GM18868 (cell line): ENCODE data around the gene SERPINE2.

Source experiments
- ATAC-seq: cut with Tn5 transposase; IDR thresholded peaks from one replicate; pipeline ENCODE4 v1.9.1; 2021; ENCODE audit warnings: mild to moderate bottlenecking, moderate library complexity; ENCODE audit not compliant: unreplicated experiment

SERPINE2 gene

DNA sequence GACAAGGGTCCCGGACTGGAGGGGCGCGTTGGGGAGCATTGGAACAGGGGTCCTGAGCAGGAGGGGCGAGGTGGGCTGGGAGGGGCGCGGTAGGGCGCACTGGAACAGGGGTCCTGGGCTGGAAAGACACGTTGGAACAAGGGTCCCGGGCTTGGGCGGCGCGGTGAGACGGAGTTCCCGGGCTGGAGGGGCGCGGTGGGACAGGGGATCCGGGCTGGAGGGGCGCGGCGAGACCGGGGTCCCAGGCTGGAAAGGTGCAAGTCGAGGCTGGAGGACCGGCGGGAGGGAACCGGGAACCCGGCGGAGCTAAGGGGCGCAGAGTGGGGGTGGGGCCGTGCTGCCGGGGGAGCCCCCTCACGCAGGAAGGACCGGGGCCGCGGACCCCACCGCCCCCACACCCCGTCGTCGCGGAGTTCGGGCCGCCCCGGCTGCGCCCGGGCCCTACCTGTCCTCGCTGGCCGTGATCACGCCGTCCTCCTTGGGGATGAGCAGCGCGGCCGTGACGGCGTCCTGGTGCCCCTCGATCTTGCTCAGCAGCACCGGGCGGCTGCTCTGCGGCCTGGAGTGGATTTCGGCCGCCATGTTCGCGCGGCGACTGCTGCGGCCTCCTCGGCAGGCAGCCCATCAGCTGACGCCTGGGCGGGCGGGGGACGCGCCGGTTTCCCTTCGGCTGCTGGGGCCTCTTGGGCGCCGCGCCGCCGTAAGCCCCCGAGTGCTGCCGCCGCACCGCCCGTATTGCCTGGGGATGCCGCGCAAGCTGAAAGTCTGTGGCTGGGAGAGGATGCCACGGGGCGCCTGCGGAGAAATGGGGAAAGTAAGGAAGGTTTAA is 94.2 kb downstream of the SERPINE2 start, which contains the start of gene WDFY1:
TSS of gene WDFY1 (minus strand) at position 633 of the 829 bp plus-strand sequence. CDS start at position 582, 51 bp downstream.
- ATAC-seq, result peak; percentile 90

DNA sequence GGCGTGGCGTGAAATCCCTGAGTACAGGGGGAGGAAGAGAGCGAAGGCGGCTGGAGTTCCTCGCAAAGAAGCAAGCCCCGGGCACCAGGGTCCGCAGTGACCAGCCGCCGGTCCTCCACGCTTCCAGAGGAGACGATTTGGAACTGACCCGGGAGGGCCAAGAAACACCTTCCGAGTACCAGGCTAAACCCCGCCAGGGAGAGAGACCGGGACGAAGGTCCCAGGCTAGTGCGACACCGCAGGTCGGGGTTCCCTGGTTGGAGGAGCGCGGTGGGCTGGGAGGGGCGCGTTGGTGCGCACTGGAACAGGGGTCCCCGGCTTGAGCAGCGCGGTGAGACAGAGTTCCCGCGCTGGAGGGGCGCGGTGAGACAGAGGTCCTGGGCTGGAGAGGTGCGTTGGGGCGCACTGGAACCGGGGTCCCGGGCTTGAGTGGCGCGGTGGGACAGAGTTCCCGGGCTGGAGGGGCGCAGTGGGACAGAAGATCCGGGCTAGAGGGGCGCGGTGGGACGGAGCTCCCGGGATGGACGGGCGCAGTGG is 94.9 kb downstream of the SERPINE2 start:
- ATAC-seq, result no peak

DNA sequence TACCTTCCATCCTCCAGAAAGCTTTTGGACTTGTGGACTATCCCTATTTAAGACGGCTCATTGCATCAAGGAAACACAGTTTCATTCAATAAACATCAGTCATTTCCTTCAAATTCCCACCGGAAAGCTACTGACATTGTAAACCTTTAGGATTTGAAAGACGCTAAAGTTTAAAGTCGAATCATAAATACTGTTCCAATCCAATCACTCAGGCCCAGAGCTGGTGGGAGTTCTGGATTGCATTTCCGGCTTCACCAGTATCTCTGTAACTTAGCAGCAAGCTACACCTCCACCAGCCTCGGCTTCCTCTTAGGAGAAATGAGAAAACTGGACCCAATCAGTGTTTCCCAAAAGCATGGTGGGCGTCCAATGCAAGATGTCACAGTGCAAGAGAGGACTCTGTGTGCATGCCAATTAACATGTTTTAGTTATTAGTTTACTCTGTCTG is 95.5 kb downstream of the SERPINE2 start:
- no peak for ATAC-seq

DNA sequence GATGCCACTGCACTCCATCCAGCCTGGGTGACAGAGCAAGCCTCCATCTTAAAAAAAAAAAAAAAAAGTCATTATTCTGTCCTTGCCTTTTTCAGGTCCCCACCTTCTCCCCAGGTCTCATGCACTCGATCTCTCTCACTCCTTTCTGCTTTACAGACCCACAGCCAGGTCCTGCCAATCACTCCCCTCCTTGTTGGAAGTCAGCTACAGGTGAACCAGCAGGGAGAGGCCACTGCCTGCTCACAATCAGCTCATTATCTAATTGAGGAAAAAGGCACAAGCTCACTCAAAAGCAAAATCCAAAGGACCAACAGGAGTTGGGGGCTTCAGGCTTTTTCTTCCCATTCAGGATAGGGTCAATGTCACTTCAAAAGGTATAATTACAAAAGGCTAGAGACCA is 96.0 kb downstream of the SERPINE2 start:
- ATAC-seq, result no peak

DNA sequence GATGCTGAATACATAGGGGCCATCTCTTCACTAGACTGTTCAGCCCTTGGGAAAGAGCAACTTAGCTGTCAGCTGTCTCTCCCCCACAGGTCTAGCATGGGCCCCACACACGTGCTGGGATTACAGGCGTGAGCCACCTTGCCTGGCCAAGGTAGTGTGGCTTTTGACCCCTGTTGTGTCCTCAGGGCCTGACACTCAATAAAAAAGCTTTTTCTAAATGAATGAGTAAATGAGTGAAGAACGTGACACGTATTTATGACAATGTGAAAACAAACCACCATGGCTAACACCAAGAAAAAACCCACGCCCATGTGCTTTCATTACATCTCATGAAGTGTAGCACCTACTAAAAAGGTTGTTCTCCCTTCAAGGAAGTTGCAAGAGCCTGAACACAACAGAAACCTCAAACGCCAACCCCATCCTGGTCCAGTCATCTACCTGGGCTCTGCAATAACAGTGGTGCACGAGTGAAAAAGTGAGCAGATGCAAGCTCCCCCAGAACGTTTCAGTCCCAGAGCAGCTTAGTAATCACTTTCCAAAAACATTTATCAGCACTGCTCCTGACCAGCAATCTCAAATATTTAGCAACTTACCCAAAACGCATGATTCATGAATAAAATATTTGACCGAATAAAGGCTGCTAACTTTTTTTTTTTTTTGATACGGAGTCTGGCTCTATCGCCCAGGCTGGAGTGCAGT is 97.4 kb downstream of the SERPINE2 start:
- peak; percentile 44 for ATAC-seq

DNA sequence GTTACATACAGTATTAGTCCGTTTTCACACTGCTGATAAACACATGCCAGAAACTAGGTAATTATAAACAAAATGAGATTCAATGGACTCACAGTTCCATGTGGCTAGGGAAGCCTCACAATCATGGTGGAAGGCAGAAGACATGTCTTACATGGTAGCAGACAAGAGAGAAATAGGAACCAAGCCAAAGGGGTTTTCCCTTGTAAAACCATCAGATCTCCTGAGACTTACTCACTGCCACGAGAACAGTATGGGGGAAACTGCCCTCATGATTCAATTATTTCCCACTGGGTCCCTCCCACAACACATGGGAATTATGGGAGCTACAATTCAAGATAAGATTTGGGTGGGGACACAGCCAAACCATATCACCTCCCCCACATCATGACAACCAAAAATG is 99.6 kb downstream of the SERPINE2 start:
- peak; percentile 52 for ATAC-seq

DNA sequence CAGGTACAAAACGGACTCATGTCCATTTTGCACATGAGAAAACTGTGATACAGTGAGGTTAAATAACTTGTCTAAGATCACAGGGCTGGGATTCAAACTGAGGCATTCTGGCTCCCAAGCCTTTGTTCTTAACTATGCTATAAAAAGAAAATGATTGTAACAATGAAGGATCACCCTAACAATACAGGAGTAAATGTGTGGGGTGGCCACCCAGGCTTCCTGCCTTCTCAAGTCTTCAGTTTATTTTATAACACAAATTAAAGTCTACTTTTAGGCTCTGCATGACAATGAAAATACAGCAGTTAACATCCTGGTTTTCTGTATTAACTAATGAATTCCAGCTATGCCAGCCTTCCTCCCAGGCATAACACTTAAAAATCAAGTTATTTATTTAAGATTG is 101.6 kb downstream of the SERPINE2 start:
- no peak for ATAC-seq

DNA sequence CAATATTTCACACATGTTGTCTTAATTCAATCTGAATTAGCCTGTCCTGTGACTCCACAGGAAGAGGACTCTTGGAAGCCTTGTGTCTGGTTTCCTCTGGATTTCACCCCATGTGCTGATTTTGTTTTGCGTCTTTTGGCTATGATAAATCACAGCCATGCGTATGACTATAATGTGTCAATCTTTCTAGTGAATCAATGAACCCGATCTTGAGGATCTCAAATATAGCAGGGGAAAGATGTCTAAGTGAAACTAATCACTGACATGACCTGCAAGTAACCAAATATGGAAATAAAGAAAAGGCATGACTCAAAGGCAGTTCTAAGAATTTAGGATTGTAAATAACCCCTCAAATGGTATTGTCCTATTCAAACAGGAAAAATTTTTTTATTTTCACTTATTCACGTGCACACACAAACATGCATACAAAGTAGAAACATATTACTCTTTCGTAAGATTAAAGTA is 102.2 kb downstream of the SERPINE2 start:
- ATAC-seq, result no peak

DNA sequence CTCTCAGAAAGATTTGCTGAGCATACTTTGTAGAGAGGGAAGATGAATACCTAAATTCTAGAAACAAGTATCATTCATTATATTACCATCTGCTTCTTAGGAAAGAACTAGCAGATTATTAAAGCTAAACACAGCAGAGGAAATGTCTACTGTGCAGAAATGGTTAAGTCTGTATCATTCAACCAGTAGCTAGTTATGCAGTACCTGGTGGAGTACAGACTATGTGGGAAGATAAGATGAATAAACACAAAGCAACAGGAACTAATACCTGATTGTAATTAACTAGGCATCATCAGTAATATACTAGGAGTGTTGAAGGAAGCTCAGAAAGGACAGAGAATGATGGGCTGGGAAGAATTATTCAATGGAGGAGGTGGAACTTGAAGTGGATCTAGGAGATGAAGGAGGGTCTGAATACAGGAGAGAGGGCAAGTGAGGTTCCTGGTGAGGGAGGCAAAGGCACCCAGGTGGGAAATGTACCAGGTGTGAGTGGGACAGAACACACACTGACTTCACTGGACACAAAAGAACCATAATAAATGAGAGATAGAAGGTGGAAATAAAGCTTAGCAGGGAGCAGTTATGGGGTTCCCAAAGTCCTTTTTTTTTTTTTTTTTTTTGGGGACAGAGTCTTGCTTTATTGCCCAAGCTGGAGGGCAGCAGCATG is 103.5 kb downstream of the SERPINE2 start:
- ATAC-seq, result no peak

DNA sequence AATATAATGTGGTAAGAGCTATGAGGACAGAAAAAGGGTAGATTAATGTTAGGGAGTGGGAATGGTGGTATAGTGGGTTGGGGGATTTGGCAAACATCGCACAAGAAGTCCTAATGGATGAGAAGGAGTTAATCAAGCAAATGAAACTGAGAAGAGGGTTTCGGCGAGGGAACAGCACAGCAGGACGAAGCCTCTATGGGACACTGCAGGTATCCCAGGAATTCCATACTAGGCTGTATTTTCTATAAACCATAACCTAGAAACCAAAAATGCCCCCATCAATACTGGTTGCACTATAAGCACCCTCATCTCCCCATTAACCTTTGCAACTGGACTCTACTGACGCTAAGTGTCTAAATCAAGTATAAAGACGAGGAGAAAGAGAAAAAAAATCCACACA is 104.2 kb downstream of the SERPINE2 start:
- no peak for ATAC-seq

DNA sequence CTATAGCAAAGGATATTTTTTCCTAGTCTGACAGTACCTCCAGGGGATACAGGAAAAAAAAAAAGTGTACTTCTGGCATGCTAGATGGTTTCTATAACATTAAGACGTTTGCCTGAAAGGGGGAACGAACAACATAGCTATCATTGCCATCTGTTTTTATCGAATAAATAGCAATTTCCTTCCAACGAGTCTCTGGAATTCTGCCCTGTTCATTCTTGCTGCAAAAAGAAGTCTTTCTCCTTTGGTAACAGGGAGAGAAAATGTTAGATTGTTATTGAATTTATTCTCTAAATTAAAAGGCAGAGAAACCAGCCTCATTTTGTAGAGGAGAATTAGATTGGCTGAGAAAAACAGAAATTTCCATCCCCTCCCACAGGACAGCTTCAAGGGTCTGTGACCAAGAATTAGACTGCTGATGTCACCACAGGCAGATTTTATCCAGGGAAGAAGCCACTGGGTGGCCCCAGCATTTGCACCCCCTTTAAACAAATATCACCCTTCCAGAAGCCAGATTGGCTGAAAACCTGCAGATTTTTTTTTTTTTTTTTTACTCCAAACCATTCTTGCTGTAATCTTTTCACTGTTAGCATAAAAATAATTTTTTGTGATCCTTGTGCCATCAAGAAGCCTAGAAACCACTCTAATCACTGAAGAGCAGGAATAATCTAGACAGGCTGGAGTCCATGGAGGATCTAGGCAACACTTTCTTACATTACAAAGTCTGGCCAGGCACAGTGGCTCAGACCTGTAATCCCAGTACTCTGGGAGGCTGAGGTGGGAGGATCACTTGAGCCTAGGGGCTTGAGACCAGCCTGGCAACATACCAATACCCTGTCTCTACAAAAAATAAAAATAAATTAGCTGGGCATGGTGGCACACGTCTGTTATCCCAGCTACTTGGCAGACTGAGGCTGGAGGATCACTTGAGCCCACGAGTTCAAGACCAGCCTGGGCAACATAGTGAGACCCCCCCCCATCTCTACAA is 106.0 kb downstream of the SERPINE2 start:
- ATAC-seq, result no peak

DNA sequence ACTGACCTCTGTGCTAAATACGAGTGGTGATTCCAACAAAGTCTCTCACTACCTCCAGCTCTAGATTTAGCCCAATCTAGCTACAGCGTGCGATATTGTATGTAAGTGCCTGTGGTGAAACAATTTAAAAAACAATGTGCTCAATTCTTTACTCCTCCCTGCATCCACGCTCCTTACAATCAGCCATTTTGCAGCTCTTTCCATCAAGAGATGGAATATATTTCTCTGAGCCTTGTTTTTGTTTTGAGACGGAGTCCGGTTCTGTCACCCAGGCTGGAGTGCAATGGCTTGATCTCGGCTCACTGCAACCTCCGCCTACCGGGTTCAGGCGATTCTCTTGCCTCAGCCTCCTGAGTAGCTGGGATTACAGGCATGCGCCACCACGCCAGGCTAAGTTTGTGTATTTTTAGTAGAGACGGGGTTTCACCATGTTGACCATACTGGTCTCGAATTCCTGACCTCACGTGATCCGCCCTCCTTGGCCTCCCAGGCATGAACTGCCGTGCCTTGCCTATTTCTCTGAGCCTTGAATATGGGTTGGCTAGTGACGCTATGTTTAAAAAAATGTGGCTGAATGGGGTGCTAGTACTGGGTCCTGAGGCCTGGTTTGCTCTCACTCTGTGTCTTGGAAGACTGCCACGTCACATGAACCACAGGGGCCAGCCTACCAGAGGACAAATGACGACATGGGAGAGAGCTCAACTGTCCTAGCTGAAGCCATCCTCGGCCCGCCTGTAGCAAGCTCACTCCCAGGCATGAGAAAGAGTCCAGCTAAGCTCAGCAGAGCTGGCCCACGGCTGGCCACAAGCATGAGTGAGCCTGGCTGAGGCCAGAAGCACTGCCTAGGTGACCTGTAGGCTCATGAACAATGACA is 108.7 kb downstream of the SERPINE2 start:
- ATAC-seq, result no peak

DNA sequence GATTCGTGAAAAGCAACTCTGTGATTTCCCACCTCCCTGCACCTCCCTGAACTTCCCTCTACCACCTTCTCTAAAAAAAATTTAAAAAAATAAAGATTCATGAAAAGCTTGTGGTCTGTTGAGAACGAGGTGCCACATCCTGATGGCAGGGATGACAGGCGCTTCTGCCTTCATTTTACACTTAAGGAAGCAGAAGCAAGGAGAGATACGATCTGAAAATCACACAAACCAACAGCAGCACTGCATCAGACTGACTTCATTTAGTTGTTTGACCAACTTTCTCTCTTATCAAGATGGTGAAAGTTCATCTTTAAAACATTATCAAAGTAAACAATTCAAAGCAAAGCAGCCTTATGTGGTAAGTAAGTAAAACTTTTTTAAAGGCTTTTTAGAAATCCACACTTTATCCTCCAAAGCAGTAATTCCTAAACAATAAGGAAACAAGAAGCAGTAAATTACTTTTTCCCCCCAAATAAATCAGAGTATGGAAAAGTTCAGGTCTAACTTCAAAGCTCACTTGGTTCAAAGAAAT is 109.4 kb downstream of the SERPINE2 start:
- peak; percentile 61 for ATAC-seq

DNA sequence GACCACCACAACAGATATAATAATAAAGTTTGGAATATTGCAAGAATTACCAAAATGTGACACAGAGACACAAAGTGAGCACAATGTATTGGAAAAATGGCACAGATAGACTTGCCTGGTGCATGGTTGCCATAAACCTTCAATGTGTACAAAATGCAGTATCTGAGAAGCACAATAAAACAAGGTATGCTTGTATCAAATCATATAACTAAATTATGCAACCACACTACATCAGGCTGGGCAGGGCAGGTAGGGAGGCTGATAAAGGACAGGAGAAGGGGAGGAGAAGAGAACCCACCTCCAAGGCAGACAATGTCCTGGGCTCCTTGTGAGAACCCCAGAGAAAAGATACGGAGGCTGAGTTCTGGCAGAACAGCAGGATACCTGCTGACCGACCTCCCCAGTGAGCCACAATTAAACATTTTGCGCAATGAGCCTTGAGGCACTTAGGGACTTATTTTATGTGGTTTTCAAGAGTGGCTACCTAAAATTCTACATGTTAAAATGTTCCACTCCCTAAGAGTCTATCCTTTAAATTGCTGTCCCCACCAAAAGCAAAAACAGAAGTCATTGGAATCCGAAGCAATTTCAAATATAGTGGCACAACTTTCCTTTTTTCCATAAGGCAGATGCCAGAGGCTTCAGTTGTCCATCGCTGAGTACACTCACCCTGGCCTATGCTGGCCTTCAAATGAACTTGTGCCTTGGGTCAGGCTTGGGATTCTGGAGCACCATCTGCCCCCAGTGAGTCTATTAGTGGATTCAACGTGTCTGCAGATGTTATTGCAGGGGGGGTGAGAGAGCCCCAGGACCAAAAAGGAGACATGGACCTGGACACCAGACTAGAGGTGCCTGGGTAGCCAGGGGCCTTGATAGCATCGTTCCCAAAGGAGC is 110.7 kb downstream of the SERPINE2 start:
- ATAC-seq, result no peak

DNA sequence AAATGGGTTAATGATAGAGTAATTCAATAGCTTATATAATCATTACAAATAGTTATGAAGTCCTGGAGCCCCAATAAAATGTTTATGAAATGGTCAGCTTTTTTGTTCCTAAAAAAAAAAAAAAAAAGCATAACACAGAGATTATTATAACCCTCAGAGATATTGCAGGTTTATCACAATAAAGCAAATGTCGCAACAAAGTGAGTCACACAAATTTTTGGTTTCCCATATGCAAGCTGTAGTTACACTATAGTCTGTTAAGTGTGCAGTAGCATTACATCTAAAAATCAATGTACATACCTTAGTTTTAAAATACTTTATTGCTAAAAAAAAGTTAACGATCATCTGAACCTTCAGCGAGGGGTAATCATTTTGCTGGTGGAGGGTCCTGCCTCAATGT is 114.0 kb downstream of the SERPINE2 start:
- no peak for ATAC-seq
